Bronchial epithelial cell (primary cell): ENCODE data around the gene WFDC1. TPM values are rescaled to one million over a fixed set of nuclear protein-coding genes. Genes with fewer than 3 reads are reported as not detected.

Source experiments
- DNase-seq: peaks from one replicate; pipeline ENCODE4 v3.0.0-alpha.2; 2010; ENCODE audit warnings: low read depth
- FAIRE-seq: peaks from 2 replicates; lab custom pipeline; 2011; peaks lifted over from hg19 to GRCh38; lab: Jason Lieb, UNC
- H3K27me3 ChIP-seq: 2 replicates; pipeline ENCODE4 v1.5.1; 2011; ENCODE audit warnings: low read length; ENCODE audit not compliant: control insufficient read depth, insufficient read depth
- H3K36me3 ChIP-seq: 2 replicates; pipeline ENCODE4 v1.5.1; 2011; ENCODE audit warnings: low read length; ENCODE audit not compliant: control insufficient read depth, insufficient read depth
- H3K4me3 ChIP-seq: 2 replicates; pipeline ENCODE4 v1.5.1; 2011; ENCODE audit warnings: mild to moderate bottlenecking, low read depth, low read length, control low read depth
- total RNA-seq: library from RNA; depleted of rRNA; stranded (reverse); fragments of >200 nt; gene quantifications from 2 replicates; pipeline ENCODE4 v1.2.1, GENCODE V29; 2014
- TF ChIP-seq, protein P1 (sequence below): IDR thresholded peaks from 2 replicates; pipeline ENCODE4 v1.5.1; 2011; ENCODE audit warnings: mild to moderate bottlenecking, moderate library complexity, low read length, control low read depth, inconsistent platforms; ENCODE audit not compliant: insufficient read depth, severe bottlenecking

The WFDC1 gene
- total RNA-seq, 1 donor from 2014 or later, result not detected

DNA sequence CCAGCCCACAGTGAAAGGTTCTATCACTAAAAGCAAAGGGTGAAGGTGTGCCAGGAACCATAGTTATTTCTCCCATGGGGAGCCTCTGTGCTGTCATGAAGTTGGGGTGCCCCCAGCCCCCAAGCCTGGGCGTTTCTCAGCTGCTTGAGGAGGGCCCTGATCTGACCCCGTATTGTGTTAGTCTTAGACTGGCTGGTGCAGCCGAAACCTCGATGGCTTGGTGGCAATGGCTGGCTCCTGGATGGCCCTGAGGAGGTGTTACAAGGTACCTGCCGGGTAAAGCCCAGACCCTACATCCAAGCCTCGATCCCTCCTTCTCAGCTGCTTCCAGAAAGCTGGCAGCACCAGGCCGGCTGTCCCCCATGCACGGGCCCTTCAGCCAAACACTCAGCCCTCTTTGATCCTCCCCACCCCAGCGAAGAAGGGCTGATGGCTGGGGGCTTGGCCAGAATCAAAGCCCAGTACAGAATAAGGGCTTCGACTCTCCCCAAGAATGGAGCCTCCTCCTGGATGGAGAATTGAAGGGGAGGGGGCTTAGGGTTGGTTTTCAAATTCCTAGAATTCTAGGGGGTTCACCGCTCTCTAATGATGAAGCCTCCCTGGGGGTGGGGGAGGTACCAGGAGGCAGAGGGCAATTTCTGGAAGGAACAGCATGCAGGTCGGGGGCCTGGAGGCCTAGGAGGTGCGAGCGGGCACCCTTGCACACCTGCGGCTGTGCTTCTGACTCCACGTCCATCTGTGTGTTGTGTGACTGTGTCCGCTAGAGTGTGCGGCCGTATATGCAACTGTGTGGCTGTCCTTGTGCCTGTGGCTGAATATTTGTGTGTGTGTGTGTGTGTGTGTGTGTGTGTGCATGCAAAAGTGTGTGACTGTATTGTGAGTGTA, 23.7 kb downstream of the WFDC1 start:
- no peak for DNase-seq
- peak; percentile 94 for FAIRE-seq
- Histone ChIP-seq H3K36me3 (no peaks in the 10 kb centered on the region), H3K27me3 (peaks cover 3% of the 10 kb centered on the region), H3K4me3 (no peak overlapping the region)
- TF ChIP-seq, protein P1, sequence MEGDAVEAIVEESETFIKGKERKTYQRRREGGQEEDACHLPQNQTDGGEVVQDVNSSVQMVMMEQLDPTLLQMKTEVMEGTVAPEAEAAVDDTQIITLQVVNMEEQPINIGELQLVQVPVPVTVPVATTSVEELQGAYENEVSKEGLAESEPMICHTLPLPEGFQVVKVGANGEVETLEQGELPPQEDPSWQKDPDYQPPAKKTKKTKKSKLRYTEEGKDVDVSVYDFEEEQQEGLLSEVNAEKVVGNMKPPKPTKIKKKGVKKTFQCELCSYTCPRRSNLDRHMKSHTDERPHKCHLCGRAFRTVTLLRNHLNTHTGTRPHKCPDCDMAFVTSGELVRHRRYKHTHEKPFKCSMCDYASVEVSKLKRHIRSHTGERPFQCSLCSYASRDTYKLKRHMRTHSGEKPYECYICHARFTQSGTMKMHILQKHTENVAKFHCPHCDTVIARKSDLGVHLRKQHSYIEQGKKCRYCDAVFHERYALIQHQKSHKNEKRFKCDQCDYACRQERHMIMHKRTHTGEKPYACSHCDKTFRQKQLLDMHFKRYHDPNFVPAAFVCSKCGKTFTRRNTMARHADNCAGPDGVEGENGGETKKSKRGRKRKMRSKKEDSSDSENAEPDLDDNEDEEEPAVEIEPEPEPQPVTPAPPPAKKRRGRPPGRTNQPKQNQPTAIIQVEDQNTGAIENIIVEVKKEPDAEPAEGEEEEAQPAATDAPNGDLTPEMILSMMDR, result no peak

GRCh38 chr16:84319146-84319760, 24.6 kb downstream of the WFDC1 start:
- TF ChIP-seq, protein P1, result no peak
- H3K36me3 ChIP-seq, result no peaks in the 10 kb centered on the region
- no peak for DNase-seq
- no peak for FAIRE-seq
- H3K4me3 ChIP-seq, result no peak overlapping the region
- no peaks in the 10 kb centered on the region for H3K27me3 ChIP-seq

DNA sequence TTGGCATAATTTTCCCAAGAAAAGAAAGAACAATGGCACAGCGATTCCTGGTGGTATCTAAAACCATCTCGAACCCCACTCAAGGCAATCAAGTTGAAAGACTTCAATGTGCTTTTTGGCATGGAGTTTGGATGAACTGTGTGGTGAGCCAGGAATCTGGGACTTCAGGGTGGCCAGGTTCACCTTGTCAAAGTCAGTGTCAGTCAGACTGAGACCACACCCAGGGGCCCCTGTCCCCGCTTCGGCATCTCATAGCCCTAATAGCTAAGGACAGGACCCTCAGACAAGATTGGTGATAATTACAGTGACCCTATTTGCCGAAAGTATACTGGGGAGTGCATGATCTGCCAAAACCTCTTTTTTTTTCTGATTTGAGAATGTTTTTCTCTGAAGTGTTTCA, 25.8 kb downstream of the WFDC1 start:
- TF ChIP-seq, protein P1, result no peak
- DNase-seq, result no peak
- Histone ChIP-seq H3K36me3 (no peaks in the 10 kb centered on the region), H3K4me3 (no peak overlapping the region), H3K27me3 (no peaks in the 10 kb centered on the region)
- no peak for FAIRE-seq

DNA sequence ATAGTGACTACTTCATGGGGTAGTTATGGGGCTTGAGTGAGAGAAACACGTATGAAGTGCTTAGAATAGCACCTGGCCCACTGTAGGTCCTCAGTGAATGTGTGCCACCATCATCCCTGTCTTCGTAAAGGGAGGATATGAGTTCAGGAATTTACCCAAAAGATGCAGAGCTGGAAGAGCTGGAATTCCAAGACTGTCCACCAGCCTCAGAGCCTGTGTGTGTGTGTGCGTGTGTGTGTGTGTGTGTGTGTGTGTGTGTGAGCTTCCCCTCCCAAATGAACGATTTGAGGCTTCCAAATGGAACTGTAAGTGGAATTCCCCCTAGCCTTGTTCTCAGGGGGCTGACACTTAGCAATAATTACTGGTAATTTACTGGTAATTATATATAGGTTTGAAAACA, 27.3 kb downstream of the WFDC1 start:
- FAIRE-seq, result no peak
- TF ChIP-seq, protein P1, result no peak
- Histone ChIP-seq H3K36me3 (no peaks in the 10 kb centered on the region), H3K4me3 (no peak overlapping the region), H3K27me3 (no peaks in the 10 kb centered on the region)
- no peak for DNase-seq

DNA sequence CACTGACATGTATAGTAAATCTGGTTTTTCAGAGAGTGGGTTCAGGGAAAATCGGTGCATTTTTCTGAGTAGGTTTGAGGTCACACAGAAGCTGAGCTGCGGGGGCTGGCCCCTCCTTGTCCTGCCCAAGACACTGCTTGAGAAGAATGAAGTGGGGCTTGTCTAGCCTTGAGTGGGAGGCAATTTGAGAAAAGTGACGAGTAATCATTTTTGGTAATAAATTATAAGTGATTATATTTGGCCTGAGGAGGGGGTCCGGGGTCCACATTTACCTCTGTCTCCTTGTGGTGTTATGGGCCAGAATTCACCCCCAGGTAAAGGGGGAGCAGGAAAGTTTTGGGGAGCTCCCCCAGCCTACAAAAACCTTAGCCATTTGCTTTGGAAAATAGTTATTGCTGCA, 28.1 kb downstream of the WFDC1 start:
- DNase-seq (no peak), FAIRE-seq (no peak)
- Histone ChIP-seq H3K27me3 (no peaks in the 10 kb centered on the region), H3K4me3 (no peak overlapping the region), H3K36me3 (no peaks in the 10 kb centered on the region)
- TF ChIP-seq, protein P1, result no peak
